ENCODE data around the gene CFAP69. TPM values are rescaled to one million over a fixed set of nuclear protein-coding genes. Genes with fewer than 3 reads are reported as not detected.

The CFAP69 gene, protein sequence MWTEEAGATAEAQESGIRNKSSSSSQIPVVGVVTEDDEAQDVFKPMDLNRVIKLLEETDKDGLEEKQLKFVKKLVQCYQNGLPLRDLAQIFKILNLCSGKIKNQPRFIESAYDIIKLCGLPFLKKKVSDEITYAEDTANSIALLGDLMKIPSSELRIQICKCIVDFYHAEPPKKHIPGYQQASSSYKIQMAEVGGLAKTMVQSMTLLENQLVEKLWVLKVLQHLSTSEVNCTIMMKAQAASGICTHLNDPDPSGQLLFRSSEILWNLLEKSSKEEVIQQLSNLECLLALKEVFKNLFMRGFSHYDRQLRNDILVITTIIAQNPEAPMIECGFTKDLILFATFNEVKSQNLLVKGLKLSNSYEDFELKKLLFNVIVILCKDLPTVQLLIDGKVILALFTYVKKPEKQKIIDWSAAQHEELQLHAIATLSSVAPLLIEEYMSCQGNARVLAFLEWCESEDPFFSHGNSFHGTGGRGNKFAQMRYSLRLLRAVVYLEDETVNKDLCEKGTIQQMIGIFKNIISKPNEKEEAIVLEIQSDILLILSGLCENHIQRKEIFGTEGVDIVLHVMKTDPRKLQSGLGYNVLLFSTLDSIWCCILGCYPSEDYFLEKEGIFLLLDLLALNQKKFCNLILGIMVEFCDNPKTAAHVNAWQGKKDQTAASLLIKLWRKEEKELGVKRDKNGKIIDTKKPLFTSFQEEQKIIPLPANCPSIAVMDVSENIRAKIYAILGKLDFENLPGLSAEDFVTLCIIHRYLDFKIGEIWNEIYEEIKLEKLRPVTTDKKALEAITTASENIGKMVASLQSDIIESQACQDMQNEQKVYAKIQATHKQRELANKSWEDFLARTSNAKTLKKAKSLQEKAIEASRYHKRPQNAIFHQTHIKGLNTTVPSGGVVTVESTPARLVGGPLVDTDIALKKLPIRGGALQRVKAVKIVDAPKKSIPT
- 0.87 and 10.3 TPM in 2 replicates for total RNA-seq

DNA sequence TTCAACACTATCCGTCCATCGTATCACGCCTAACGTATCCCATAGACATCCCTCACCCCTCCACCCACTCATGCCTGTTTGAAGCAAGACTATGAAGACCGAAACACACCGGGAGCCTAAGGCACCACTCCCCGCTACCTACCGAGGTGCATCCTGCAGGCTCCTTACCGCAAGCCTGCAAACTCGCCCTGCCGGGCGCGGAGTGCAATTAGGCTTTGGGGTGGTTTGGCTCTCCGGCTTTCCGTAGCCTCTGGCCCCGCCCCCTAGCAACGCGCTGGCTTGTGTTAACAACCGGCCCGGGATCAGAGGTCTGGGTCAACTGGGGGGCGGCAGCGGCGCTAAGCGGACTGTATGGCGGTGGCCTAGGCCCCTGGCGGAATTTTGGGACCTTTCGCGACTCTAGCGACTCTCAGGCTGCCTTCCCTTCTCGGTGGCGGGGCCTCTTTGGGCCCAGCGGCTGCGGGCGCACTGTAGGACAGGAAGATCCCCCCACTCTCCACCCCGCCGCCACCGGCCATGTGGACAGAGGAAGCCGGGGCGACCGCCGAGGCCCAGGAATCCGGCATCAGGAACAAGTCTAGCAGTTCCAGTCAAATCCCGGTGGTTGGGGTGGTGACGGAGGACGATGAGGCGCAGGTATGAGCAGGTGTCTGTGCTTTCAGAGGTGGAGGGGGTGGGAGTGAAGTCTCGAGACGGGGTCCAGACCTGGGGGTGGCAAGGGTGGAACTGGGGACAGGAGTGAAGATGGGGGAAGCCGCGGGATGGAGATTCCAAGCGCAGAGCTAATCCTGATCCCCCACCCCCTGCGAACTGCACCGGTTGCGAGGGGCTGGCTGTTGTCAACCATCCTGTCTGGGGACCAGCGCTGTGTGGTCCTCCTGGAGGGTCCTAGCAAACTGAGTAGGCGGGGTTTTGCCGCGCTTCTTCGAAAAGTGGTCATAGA is at the start of gene CFAP69:
Gene CFAP69, plus strand, starts transcription at position 266 of the 943 bp plus-strand sequence. Its CDS starts 251 bp downstream, at position 517.
- peak; percentile 76 for DNase-seq (ENCODE audit: low read depth)

DNA sequence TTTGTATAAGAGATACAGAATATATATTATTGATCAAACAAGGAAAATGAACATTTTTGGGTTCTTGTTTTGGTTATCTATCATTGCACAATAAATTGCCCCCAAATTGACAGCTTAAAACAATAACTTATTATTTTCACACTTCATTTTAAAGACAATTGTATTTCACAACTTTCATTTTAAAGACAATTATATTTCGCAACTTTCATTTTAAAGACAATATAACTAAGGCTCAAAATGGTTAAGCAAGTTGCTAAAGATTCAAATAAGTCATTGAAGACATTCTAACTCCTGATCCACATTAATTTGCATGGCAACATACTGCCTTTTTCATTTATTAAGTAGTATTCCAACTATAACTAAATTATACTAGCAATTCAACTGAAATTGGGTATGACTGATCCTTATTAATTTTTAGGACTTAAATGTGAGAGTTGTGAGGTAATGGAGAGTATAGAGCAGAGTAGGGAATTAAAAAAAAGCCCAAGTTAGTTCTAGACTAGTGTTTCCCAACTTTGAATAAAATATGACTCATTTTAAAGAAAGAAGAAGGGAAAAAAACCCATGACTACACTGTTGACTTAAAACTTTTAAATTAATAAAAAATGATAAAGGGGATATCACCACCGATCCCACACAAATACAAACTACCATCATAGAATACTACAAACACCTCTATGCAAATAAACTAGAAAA is 43.3 kb upstream of the CFAP69 start:
- no peak for DNase-seq (ENCODE audit: low read depth)

DNA sequence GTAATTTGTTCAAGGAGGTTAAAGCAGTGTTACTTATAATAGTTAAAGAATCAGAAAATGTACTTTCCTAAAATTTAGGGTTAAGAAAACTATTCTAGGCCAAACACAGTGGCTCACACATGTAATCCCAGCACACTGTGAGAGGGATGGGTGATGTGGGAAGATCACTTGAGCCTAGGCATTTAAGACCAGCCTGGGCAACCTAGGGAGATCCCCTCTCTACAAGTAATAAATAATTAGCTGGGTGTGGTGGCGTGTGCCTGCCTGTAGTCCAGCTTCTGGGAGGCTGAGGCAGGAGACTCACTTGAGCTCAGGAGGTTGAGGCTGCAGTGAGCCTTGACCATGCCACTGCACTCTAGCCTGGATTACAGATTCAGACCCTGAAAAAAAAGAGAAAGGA is 37.0 kb upstream of the CFAP69 start:
- DNase-seq (ENCODE audit: low read depth) = no peak

DNA sequence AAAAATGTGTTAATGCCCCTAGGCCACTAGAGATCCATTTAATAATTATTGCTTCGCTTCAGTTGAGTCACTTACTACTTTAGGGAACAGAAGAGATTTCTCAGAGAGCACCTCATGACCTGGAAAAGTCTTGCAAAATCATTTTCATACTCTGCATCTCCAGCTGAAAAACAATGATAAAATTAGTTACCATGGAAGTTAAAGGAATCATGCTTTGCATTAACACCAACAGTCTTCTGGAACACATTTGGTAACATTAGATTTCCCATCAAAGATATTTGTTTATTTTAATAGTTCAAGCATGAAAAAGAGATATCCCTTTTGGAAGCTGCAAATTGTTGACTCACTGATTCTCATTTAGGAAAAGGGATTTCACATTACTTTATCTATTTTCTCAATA is 35.2 kb upstream of the CFAP69 start:
- DNase-seq (ENCODE audit: low read depth) = peak; percentile 52

DNA sequence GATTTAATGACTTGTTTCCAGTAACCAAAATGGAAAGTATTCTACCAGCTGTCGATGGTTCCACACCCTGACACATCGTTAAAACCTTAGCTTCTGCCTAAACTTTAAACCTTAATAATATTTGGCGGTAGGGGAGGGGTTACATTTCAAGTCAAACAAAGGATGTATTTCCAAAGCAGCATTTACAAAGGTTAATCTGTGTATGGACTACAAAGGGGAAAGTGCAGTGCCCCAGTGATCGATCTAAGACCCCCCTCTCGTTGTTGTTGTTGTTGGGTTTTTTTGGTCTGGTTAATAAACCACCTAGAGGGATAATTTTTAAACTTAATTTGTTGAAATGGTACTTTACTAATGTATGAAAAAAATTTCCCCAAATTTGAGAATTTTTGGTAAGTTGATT is 34.5 kb upstream of the CFAP69 start:
- DNase-seq (ENCODE audit: low read depth) = no peak

DNA sequence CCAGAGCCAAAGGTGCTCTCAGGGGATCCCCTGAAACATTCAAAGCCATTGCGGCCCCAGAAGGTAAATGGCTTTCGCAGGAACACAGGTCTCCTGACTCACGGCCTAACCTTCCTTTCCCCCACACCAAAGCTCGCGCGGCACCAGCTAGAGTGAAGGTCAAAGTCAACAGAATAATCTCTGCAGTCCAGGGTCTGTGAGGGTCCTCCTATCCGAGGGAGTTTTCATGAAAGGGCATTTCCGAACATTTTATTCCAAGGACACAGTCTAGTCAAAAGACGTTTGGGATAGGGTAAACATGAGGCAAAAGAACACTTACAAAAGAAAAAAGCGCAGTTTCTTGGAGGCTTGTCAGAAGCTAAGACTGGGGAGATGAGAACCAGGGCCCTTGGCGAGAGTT is 34.0 kb upstream of the CFAP69 start:
- DNase-seq (ENCODE audit: low read depth) = peak; percentile 25

DNA sequence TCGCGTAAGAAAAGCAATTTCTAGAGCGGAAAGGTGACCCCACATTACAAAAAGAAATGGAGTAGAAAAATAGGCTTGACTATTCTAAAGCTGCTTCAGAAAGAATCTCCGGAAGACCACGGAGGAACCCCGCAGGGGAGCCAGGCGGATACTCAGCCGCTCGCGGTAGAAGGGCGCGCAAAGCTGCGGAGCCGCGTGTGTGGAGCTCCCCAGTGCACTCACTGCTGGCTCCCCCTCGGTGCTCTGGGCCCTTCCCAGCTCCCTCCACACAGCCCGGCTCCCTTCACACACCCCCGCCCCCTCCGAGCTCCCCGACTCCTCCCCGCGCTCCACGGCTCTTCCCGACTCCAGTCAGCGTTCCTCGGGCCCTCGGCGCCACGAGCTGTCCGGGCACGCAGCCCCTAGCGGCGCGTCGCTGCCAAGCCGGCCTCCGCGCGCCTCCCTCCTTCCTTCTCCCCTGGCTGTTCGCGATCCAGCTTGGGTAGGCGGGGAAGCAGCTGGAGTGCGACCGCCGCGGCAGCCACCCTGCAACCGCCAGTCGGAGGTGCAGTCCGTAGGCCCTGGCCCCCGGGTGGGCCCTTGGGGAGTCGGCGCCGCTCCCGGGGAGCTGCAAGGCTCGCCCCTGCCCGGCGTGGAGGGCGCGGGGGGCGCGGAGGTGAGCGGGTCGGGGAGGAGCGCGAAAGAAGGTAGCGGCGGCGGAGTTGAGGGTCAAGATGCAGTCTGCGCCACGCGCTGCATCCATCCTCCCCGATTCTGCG is 33.4 kb upstream of the CFAP69 start, which contains the start of gene STEAP2:
Gene STEAP2, plus strand, starts transcription at position 350 of the 758 bp plus-strand sequence. CDS start 13,343 bp downstream, outside the sequence.
- DNase-seq (ENCODE audit: low read depth) = peak; percentile 76

DNA sequence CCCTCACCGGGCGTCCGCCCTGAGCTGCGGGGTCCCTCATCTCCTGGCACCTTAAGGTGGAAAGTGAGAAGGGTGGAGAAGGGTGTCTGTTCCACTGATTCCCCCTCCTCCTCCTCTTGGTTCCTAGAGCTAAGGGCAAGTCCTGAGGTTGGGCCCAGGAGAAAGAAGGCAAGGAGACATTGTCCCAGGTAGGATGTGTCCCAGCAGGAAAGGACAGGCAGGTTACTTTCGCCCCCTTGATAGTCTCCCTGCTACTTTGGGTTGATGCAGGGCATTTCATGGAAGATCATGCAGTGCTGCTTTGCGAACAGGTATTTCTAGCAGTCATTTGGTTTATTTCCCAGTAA is 32.9 kb upstream of the CFAP69 start:
- no peak for DNase-seq (ENCODE audit: low read depth)

DNA sequence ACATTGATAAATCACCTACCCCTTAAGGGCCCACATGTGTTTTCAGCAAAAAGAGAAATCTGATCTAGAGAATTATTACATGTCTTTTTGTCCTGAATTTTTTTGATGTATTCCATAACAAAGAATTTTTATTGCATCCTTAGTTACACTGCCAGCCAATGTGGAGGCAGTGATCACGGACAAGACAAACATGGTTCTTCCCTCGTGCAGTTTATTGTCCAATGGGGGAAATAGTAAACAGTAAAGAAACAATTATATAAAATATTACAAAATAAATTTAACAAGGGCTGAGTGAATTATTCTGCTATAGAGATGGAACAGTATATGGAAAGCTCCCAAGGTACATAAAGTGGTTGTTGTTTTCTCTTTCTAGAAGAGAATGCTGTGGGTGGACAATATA is 31.5 kb upstream of the CFAP69 start:
- DNase-seq (ENCODE audit: low read depth) = no peak

DNA sequence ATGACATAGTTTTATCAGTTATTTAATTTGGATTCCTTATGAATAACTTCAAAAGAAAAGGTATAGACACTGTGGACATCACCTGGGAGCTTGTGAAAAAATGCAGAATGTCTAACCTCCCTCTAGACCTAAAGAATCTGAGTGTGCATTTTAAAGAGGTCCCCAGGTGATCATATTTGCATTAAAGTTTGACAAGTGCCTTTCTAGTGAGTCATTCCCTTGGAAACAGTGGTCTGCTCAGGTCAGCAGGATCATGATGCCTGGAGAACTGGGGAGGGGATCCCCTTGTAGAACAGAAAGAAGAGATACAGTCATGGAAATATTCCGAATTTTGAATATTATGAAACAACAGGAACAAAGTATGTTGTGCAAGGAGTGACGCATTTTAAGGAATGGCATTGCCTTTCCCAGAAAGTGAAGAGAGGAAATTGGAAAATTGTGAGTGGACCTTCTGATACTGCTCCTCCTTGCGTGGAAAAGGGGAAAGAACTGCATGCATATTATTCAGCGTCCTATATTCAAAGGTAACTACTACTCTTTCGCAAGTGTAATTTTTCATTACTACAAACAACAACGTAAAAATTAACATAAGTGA is 28.8 kb upstream of the CFAP69 start:
- DNase-seq (ENCODE audit: low read depth) = no peak

DNA sequence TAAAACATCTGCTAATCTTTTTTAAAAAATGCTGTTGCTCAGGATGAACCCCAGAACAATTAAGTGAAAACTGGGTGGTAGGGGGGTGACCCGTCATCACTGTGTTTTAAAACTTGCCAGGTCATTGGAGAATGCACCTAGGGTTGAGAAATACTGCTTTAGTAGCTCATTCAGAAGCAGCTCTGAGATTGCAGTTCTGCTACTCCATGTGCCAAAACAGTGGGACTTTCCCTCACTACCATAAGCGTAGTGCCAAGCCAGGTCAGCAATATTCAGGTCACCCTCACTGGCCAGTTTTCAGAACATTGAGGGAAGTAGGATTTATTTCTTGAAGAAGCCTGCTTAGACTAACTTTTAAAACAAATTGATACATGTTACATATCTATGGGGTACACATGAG is 28.2 kb upstream of the CFAP69 start:
- DNase-seq (ENCODE audit: low read depth) = peak; percentile 15

DNA sequence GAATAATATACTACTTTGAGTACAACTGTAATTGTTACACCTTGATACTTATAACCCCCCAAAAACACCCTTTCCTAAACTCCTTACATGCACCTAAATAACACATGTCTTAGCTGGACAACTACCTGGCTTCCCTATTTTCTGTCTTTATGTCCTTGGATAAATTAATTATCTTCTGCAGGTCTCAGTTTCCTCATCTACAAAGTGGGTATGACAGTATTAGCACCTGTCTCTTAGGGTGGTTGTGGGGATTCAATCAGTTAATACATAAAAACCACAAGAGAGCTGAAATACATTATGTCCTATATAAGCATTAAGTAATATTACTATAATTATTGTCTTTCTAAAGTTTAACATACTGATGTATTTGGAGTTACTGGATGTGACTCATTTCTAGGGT is 22.6 kb upstream of the CFAP69 start:
- DNase-seq (ENCODE audit: low read depth) = no peak

DNA sequence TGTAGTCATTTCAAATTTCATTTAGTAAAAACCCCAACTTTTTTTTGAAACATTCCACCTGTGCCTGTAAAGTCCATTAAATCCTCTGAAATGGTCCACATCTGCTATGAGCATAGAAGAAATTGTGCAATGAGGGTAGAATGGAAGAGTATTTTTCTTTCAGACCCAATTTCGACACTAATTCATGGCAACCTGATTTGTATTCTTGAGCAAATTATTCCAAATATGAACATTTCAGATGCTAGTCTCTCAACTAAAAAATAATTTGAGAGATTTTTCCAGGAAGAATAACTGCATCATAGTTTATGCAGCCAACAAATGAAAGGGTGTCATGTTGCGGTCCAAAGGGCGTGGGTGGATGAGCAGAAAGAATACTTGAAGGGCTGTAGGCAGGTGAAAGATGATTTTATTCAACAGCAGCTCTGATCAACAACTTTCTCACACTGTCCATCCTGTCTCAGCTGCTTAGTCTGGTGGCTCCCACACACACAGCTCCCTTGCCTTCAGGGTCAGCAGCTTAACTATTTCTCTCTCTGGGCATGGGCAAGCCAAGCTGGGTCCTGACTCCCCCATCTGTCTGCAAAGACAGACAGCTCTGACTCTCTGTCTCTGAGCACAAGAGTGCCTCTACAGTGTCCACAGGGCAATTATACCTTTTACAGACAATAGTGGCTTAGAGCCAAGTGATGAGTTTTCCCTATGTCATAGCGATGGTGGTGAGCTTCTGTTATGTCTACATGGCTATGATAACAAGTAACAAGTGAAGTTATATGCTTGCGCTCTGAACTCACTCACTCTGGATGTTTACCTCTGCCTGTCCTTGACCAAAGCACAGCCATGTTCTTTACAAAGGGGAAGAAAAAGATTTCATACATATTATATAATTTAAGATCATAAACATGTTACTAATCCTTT is 21.9 kb upstream of the CFAP69 start:
- peak; percentile 56 for DNase-seq (ENCODE audit: low read depth)

DNA sequence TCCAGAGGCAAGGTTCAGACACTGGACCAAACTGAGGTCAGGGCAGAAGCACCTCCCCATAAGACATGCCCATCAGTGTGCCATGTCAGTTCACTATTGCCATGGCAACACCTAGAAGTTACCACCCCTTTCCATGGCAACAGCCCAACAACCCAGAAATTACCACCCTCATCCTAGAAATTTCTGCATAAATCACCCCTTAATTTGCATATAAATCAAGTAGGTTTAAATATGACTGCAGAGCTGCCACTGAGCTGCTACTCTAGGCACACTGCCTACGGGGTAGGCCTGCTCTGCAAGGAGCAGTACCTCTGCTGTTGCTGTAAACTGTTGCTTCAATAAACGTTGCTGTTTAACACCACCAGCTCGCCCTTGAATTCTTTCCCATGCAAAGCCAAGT is 20.8 kb upstream of the CFAP69 start:
- no peak for DNase-seq (ENCODE audit: low read depth)

DNA sequence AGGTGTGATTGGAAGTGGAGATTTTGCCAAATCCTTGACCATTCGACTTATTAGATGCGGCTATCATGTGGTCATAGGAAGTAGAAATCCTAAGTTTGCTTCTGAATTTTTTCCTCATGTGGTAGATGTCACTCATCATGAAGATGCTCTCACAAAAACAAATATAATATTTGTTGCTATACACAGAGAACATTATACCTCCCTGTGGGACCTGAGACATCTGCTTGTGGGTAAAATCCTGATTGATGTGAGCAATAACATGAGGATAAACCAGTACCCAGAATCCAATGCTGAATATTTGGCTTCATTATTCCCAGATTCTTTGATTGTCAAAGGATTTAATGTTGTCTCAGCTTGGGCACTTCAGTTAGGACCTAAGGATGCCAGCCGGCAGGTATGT is 19.8 kb upstream of the CFAP69 start:
- DNase-seq (ENCODE audit: low read depth) = no peak

DNA sequence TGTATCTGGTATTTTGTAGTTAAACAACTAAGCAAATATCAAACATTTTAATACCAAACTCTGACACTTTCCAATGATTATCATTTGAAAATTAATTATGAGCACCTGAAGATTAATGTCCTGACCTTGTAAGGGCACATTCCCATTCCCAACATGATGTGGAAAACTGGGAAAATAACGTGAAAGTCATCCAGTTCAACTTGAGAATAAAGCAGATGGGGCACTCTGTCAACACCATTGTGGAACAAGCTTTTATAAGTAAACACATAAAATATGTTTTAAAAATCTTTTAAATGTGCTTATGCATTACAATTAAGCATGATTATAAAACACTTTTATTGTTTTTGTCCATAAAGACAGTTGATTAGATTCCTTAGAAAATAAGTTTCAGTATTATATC is 19.4 kb upstream of the CFAP69 start:
- no peak for DNase-seq (ENCODE audit: low read depth)

DNA sequence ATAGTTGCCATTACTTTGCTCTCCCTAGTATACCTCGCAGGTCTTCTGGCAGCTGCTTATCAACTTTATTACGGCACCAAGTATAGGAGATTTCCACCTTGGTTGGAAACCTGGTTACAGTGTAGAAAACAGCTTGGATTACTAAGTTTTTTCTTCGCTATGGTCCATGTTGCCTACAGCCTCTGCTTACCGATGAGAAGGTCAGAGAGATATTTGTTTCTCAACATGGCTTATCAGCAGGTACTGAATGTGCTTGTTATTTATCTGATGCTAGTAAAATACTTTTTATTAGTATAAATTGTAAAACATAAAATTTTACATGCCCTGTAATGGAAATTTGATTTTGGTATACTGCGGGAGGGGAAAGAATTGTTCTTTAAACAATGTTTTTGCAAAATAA is 17.7 kb upstream of the CFAP69 start:
- no peak for DNase-seq (ENCODE audit: low read depth)

DNA sequence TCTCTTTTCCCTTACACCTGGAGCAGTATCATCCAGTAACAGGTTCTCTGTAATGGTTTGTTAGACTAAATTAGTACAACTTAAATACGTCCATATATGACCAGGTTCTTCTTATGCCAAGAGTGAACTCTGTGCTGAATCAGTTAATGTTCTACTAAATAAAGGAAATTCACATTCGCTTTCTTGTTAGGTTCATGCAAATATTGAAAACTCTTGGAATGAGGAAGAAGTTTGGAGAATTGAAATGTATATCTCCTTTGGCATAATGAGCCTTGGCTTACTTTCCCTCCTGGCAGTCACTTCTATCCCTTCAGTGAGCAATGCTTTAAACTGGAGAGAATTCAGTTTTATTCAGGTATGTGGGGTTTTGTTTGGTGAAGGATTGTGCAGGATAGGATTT is 15.3 kb upstream of the CFAP69 start:
- DNase-seq (ENCODE audit: low read depth) = peak; percentile 69

DNA sequence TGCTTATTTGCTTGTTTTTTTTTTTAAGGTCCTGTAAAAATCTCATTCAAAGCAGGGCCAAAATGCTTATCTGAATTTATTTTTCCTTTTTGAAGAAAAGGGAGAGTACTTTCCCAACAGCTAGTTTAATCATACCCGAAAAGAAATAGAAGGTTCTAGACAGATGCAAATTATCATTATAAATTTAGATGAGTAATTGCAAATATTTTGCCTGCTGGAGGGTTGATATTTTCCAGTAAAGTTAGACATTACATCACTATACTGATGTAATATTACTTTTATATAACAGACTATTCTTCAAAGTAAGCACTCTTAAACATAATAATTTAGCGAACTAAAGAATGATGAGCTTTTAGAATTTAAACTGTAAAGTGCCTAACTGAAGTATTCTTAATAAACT is 14.1 kb upstream of the CFAP69 start:
- DNase-seq (ENCODE audit: low read depth) = no peak

Measured in renal cortical epithelial cell (primary cell).